A673 (cell line): ENCODE measurements around the gene AHNAK2. TPM values are rescaled to one million over a fixed set of nuclear protein-coding genes. Genes with fewer than 3 reads are reported as not detected.

Experiments used
- BruUV-seq: library from RNA; stranded (reverse); fragments of 400-500 nt; replicated peaks from 2 replicates; lab custom pipeline; 2021; lab: Mats Ljungman, UMichigan
- CTCF ChIA-PET: fragments of 300-600 bp; sonication (Branson Sonifier 250); formaldehyde crosslinking; loops from one replicate; lab custom pipeline; 2022; ENCODE audit warnings: antibody characterized with exemption; lab: Charles Lee
- POLR2A ChIA-PET: fragments of 300-600 bp; sonication (Branson Sonifier 250); formaldehyde crosslinking; loops from one replicate; lab custom pipeline; 2022; ENCODE audit warnings: antibody characterized with exemption; ENCODE audit not compliant: low non-redundant PET; lab: Charles Lee
- DNase-seq: peaks from one replicate; pipeline ENCODE4 v3.0.0-alpha.2; 2015; ENCODE audit warnings: low spot score
- H3K27ac ChIP-seq: fragments of 200-600 bp; sonication (generic); 2 replicates; pipeline ENCODE4 v1.5.1; 2016; ENCODE audit warnings: mixed run types, low read depth, mild to moderate bottlenecking, mixed read lengths, antibody characterized with exemption, low read length; ENCODE audit not compliant: poor library complexity, severe bottlenecking
- H3K27me3 ChIP-seq: fragments of 200-600 bp; sonication (generic); replicated peaks from 2 replicates; pipeline ENCODE4 v1.6.1; 2017; ENCODE audit warnings: mixed run types, low read depth, mild to moderate bottlenecking, mixed read lengths, antibody characterized with exemption, low read length; ENCODE audit not compliant: insufficient read depth, poor library complexity
- H3K36me3 ChIP-seq: fragments of 200-600 bp; sonication (generic); 2 replicates; pipeline ENCODE4 v1.6.1; 2016; ENCODE audit warnings: mixed run types, mild to moderate bottlenecking, mixed read lengths, antibody characterized with exemption, low read length; ENCODE audit not compliant: insufficient read depth, poor library complexity, severe bottlenecking
- H3K4me1 ChIP-seq: fragments of 200-600 bp; sonication (generic); 2 replicates; pipeline ENCODE4 v1.6.1; 2017; ENCODE audit warnings: mixed run types, mild to moderate bottlenecking, mixed read lengths, antibody characterized with exemption, low read length; ENCODE audit not compliant: insufficient read depth, poor library complexity, severe bottlenecking
- H3K4me3 ChIP-seq: fragments of 200-600 bp; sonication (generic); 2 replicates; pipeline ENCODE4 v1.5.1; 2016; ENCODE audit warnings: low read depth, mixed run types, mild to moderate bottlenecking, mixed read lengths, low read length; ENCODE audit not compliant: poor library complexity, severe bottlenecking
- H3K9me3 ChIP-seq: fragments of 200-600 bp; sonication (generic); 2 replicates; pipeline ENCODE4 v1.6.1; 2016; ENCODE audit warnings: mixed run types, low read depth, mild to moderate bottlenecking, mixed read lengths, antibody characterized with exemption, low read length; ENCODE audit not compliant: poor library complexity, severe bottlenecking
- CTCF ChIP-seq: fragments of 300-800, 200-600 bp; sonication (generic); conservative IDR thresholded peaks from 2 replicates; pipeline ENCODE4 v1.5.1; 2017; ENCODE audit warnings: low read depth, mild to moderate bottlenecking, antibody characterized with exemption, low read length, moderate library complexity, mixed read lengths
- EZH2 ChIP-seq: fragments of 200-600 bp; sonication (generic); IDR thresholded peaks from 2 replicates; pipeline ENCODE4 v1.6.1; 2017; ENCODE audit warnings: borderline replicate concordance, low read depth, mild to moderate bottlenecking, mixed read lengths, antibody characterized with exemption, low read length; ENCODE audit not compliant: poor library complexity, severe bottlenecking
- intact Hi-C: fragments of 100-400 bp; cut with micrococcal nuclease; formaldehyde crosslinking; loops from one replicate; pipeline ENCODE4 v1.10.0; 2022; ENCODE audit not compliant: unreplicated experiment
- total RNA-seq: library from RNA; stranded (reverse); gene quantifications from 2 replicates; pipeline ENCODE4 v1.2.3, GENCODE V29; 2021

AHNAK2 gene
- total RNA-seq, 1 experiment from 2014 or later = 0.56 TPM

- intact Hi-C loops = no loop called here
- Histone ChIP-seq H3K27me3 (no peaks in the 10 kb centered on the region), H3K4me1 (peaks cover 13% of the 10 kb centered on the region), H3K36me3 (no peaks in the 10 kb centered on the region), H3K27ac (no peak overlapping the region), H3K4me3 (no peak overlapping the region), H3K9me3 (no peaks in the 10 kb centered on the region)
- TF ChIP-seq CTCF (no peak), EZH2 (no peak)
- ChIA-PET CTCF (no interaction called here), POLR2A (no interaction called here)
- no peak for DNase-seq
- no TSS peak for BruUV-seq
Observed at GRCh38 chr14:105026033-105026785, 48.0 kb upstream of the AHNAK2 start.

GRCh38 chr14:105025429-105025828 lies 47.3 kb upstream of the AHNAK2 start:
- Histone ChIP-seq H3K4me1 (peaks cover 13% of the 10 kb centered on the region), H3K27ac (no peak overlapping the region), H3K36me3 (no peaks in the 10 kb centered on the region), H3K9me3 (no peaks in the 10 kb centered on the region), H3K27me3 (no peaks in the 10 kb centered on the region), H3K4me3 (no peak overlapping the region)
- CTCF ChIA-PET = no interaction called here
- no peak for DNase-seq
- TF ChIP-seq CTCF = no peak
- no peak for TF ChIP-seq EZH2
- no TSS peak for BruUV-seq
- POLR2A ChIA-PET = no interaction called here
- intact Hi-C loops = no loop called here

GRCh38 chr14:105023791-105024480 lies 45.8 kb upstream of the AHNAK2 start:
- intact Hi-C loops = no loop called here
- CTCF ChIA-PET = interaction anchor here (1.1 kb wide), 1 partner anchor 22 kb away, joined by 4 read pairs; no protein-coding TSS in a partner anchor
- peaks cover 19% of the 10 kb centered on the region for H3K4me1 ChIP-seq

More at GRCh38 chr14:105023791-105024480, 45.8 kb upstream of the AHNAK2 start:
- POLR2A ChIA-PET = no interaction called here
- no peak overlapping the region for H3K4me3 ChIP-seq
- no peak for DNase-seq
- H3K27me3 ChIP-seq = no peaks in the 10 kb centered on the region
- TF ChIP-seq CTCF (no peak), EZH2 (no peak)
- peaks cover 4% of the 10 kb centered on the region for H3K36me3 ChIP-seq
- no TSS peak for BruUV-seq
- H3K9me3 ChIP-seq = no peaks in the 10 kb centered on the region
- no peak overlapping the region for H3K27ac ChIP-seq
